Activated naive CD8-positive, alpha-beta T cell (primary cell): Measurements from ENCODE around the gene WDCP.
"Not testable (repeated sequence)": the region's sequence is repeated elsewhere in the genome, so short reads cannot be mapped to it uniquely, and the experiment has no call there.

Source experiments
- H3K27ac Mint-ChIP-seq: one replicate; pipeline ENCODE4 v1.8.0; 2021; ENCODE audit warnings: mixed read lengths
- H3K27me3 Mint-ChIP-seq: one replicate; pipeline ENCODE4 v1.8.0; 2021; ENCODE audit warnings: mixed read lengths
- H3K36me3 Mint-ChIP-seq: one replicate; pipeline ENCODE4 v1.8.0; 2021; ENCODE audit warnings: mixed read lengths
- H3K4me1 Mint-ChIP-seq: one replicate; pipeline ENCODE4 v1.8.0; 2021; ENCODE audit warnings: low read depth, mixed read lengths
- H3K4me3 Mint-ChIP-seq: one replicate; pipeline ENCODE4 v1.8.0; 2021; ENCODE audit warnings: mild to moderate bottlenecking, mixed read lengths
- H3K9me3 Mint-ChIP-seq: one replicate; pipeline ENCODE4 v1.8.0; 2021; ENCODE audit warnings: low read depth, mixed read lengths

Gene WDCP, protein sequence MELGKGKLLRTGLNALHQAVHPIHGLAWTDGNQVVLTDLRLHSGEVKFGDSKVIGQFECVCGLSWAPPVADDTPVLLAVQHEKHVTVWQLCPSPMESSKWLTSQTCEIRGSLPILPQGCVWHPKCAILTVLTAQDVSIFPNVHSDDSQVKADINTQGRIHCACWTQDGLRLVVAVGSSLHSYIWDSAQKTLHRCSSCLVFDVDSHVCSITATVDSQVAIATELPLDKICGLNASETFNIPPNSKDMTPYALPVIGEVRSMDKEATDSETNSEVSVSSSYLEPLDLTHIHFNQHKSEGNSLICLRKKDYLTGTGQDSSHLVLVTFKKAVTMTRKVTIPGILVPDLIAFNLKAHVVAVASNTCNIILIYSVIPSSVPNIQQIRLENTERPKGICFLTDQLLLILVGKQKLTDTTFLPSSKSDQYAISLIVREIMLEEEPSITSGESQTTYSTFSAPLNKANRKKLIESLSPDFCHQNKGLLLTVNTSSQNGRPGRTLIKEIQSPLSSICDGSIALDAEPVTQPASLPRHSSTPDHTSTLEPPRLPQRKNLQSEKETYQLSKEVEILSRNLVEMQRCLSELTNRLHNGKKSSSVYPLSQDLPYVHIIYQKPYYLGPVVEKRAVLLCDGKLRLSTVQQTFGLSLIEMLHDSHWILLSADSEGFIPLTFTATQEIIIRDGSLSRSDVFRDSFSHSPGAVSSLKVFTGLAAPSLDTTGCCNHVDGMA

DNA sequence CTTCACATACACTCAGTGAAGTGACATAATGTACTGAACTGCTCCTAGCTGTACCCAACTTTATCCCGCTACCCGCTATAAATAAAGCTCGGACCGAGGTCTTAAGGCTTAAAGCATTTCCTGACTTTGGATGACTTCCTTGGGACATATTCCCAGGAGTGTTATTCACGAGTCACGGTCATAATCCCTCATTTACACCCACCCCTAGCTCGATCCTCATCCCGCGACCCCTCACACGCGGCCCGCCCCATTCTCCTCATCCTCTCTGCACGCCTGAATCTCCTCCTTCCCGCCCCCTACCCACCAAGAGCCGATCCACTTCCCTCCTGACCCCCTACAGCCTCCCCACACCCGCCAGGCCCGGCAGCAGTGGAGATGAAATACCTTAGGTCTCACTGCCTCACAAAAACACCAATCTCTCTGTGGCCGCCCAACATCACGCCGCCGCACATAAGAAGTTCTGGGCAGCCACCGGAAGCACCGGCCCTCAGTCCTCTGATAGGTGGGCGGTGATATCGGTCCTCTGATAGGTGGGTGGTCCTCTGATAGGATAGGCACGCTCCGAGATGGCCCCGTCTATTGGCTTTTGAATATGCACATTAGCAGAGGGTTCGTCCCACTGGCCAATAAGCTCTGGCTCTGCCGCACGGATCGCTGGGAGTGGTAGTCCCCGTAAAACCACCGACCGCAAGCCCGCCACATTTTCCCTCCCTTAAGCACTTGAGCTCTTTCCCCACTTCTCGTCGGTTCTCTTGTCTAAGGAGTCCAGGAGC, at the start of gene WDCP:
WDCP (minus strand) TSS at position 462 of the 773 bp plus-strand sequence. CDS start 7,897 bp downstream, outside the sequence.
- peak within 1 kb of the TSS; percentile 98 for H3K4me3 Mint-ChIP-seq
- H3K27ac Mint-ChIP-seq = peak within 1 kb of the TSS; percentile 94
- H3K4me1 Mint-ChIP-seq = peaks cover 25% of the 10 kb centered on the region
- no peaks in the 10 kb centered on the region for H3K9me3 Mint-ChIP-seq
- H3K27me3 Mint-ChIP-seq = no peaks in the 10 kb centered on the region
- no peaks in the 10 kb centered on the region for H3K36me3 Mint-ChIP-seq

DNA sequence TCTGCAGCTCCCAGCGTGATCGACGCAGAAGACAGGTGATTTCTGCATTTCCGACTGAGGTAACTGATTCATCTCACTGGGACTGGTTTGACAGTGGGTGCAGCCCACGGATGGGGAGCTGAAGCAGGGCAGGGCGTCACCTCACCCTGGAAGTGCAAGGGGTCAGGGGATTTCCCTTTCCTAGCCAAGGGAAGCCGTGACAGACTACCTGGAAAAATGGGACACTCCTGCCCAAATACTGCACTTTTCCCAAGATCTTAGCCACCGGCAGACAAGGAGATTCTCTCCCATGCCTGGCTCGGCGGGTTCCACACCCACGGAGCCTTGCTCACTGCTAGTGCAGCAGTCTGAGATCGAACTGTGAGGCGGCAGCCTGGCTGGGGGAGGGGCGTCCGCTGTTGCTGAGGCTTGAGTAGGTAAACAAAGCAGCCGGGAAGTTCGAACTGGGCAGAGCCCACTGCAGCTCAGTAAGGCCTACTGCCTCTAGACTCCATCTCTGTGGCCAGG, 48.0 kb upstream of the WDCP start:
- H3K27ac Mint-ChIP-seq, H3K27me3 Mint-ChIP-seq, H3K4me1 Mint-ChIP-seq, H3K4me3 Mint-ChIP-seq, H3K9me3 Mint-ChIP-seq: not testable (repeated sequence)
- peaks cover 13% of the 10 kb centered on the region for H3K36me3 Mint-ChIP-seq

GRCh38 chr2:24093270-24093669, 46.1 kb upstream of the WDCP start:
- not testable (repeated sequence) for H3K27ac Mint-ChIP-seq, H3K4me1 Mint-ChIP-seq, H3K4me3 Mint-ChIP-seq, H3K36me3 Mint-ChIP-seq, H3K9me3 Mint-ChIP-seq, H3K27me3 Mint-ChIP-seq

GRCh38 chr2:24088821-24089359, 41.7 kb upstream of the WDCP start:
- peaks cover 2% of the 10 kb centered on the region for H3K36me3 Mint-ChIP-seq
- no peaks in the 10 kb centered on the region for H3K9me3 Mint-ChIP-seq
- H3K27me3 Mint-ChIP-seq = no peaks in the 10 kb centered on the region
- H3K4me1 Mint-ChIP-seq = peaks cover 8% of the 10 kb centered on the region
- no peak overlapping the region for H3K27ac Mint-ChIP-seq
- no peak overlapping the region for H3K4me3 Mint-ChIP-seq

GRCh38 chr2:24087032-24087431, 39.8 kb upstream of the WDCP start:
- H3K27ac Mint-ChIP-seq = no peak overlapping the region
- H3K27me3 Mint-ChIP-seq = no peaks in the 10 kb centered on the region
- H3K4me3 Mint-ChIP-seq = no peak overlapping the region
- peaks cover 11% of the 10 kb centered on the region for H3K4me1 Mint-ChIP-seq
- H3K9me3 Mint-ChIP-seq = no peaks in the 10 kb centered on the region
- peaks cover 2% of the 10 kb centered on the region for H3K36me3 Mint-ChIP-seq

GRCh38 chr2:24086241-24086640, 39.0 kb upstream of the WDCP start:
- H3K4me1 Mint-ChIP-seq = peaks cover 11% of the 10 kb centered on the region
- H3K4me3 Mint-ChIP-seq = no peak overlapping the region
- peaks cover 2% of the 10 kb centered on the region for H3K36me3 Mint-ChIP-seq
- H3K27ac Mint-ChIP-seq = no peak overlapping the region
- no peaks in the 10 kb centered on the region for H3K27me3 Mint-ChIP-seq
- H3K9me3 Mint-ChIP-seq = no peaks in the 10 kb centered on the region

DNA sequence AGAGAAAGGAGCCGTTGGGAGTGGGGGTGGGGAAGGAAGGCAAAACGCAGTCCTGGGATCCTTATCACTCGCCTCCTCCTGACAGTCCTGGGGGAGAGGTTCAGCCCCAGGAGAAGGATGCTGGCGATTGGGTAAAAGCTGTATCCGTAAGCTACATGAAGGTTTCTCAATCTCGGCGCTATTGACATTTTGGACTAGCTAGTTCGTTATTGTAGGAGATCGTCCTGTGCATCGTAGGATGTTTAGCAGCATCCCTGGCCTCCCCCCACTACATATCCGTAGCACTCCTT, 38.0 kb upstream of the WDCP start:
- H3K27ac Mint-ChIP-seq = no peak overlapping the region
- no peaks in the 10 kb centered on the region for H3K9me3 Mint-ChIP-seq
- H3K36me3 Mint-ChIP-seq = peaks cover 3% of the 10 kb centered on the region

GRCh38 chr2:24084386-24085199, 37.4 kb upstream of the WDCP start, which contains the start of gene TP53I3:
Gene TP53I3 (minus strand): TSS chr2:24084834. CDS start chr2:24084326, 508 bp downstream.
- Mint-ChIP-seq H3K27me3 (no peaks in the 10 kb centered on the region), H3K36me3 (peaks cover 3% of the 10 kb centered on the region), H3K4me1 (peaks cover 11% of the 10 kb centered on the region), H3K27ac (no peak within 1 kb of the TSS), H3K4me3 (peak within 1 kb of the TSS; percentile 86), H3K9me3 (no peaks in the 10 kb centered on the region)

More for the DNA sequence above, 38.0 kb upstream of the WDCP start:
- Mint-ChIP-seq H3K4me1 (peaks cover 11% of the 10 kb centered on the region), H3K4me3 (peak overlapping the region; percentile 78), H3K27me3 (no peaks in the 10 kb centered on the region)

GRCh38 chr2:24083567-24084385, 36.6 kb upstream of the WDCP start:
- no peak overlapping the region for H3K27ac Mint-ChIP-seq
- peak overlapping the region; percentile 86 for H3K4me3 Mint-ChIP-seq
- H3K36me3 Mint-ChIP-seq = peaks cover 3% of the 10 kb centered on the region
- H3K4me1 Mint-ChIP-seq = peaks cover 11% of the 10 kb centered on the region
- H3K27me3 Mint-ChIP-seq = no peaks in the 10 kb centered on the region
- H3K9me3 Mint-ChIP-seq = no peaks in the 10 kb centered on the region

- Mint-ChIP-seq H3K4me1 (peaks cover 12% of the 10 kb centered on the region), H3K27ac (no peak overlapping the region), H3K27me3 (no peaks in the 10 kb centered on the region), H3K9me3 (no peaks in the 10 kb centered on the region), H3K36me3 (peaks cover 3% of the 10 kb centered on the region), H3K4me3 (peak overlapping the region; percentile 86)
These were observed 35.8 kb upstream of the WDCP start for GRCh38 chr2:24082787-24083566.

GRCh38 chr2:24080701-24081100, 33.5 kb upstream of the WDCP start:
- Mint-ChIP-seq H3K27ac (no peak overlapping the region), H3K27me3 (no peaks in the 10 kb centered on the region), H3K4me3 (no peak overlapping the region)

DNA sequence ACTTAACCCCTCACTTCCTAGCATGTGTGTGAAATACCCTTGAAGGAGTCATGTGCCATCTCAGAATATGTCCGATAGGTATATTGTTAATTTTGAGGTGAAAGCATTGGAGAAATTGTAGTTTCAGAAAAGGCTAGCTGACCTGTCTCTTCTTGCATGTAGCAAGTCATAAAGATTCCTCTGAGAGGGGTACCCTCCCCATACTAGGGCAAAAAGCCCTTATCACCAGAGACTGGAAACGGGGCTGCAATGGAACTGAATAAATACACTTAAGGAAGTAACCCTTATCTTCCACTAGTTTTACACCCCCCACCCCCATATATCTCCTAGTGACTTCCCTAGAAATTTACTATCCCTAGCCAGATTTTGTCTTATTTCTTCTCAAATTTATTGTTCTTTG, 30.7 kb upstream of the WDCP start:
- Mint-ChIP-seq H3K4me3 (peak overlapping the region; percentile 100), H3K4me1 (peaks cover 25% of the 10 kb centered on the region), H3K27ac (peak overlapping the region; percentile 83), H3K36me3 (peaks cover 4% of the 10 kb centered on the region), H3K9me3 (no peaks in the 10 kb centered on the region), H3K27me3 (no peaks in the 10 kb centered on the region)

More at GRCh38 chr2:24080701-24081100, 33.5 kb upstream of the WDCP start:
- Mint-ChIP-seq H3K9me3 (no peaks in the 10 kb centered on the region), H3K36me3 (peaks cover 2% of the 10 kb centered on the region), H3K4me1 (peaks cover 17% of the 10 kb centered on the region)

DNA sequence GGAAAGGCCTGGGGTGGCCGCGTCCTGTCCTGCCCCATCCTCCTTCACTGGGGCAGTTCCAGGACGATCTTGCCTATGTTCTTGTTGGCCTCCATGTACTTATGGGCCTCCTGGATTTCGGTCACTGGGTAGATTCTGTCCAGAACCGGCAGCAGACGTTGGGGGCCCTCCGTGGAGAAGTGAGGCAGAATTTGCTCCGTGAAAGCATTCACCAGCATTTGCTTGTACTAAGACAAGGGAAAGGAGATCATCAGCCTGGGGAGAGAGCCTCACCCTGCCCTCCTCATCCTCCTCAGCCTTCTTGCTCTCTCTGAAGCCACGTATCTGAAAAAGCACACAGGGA, 30.3 kb upstream of the WDCP start:
- Mint-ChIP-seq H3K9me3 (no peaks in the 10 kb centered on the region), H3K36me3 (peaks cover 4% of the 10 kb centered on the region), H3K4me1 (peaks cover 28% of the 10 kb centered on the region), H3K27ac (peak overlapping the region; percentile 83), H3K27me3 (no peaks in the 10 kb centered on the region), H3K4me3 (peak overlapping the region; percentile 100)
